NB4 (cell line): ENCODE measurements around the gene DBH.

ENCODE experiments used
- CTCF ChIP-seq: IDR thresholded peaks from one replicate; pipeline ENCODE4 v1.5.1; 2012; ENCODE audit warnings: low read depth, low read length
- POLR2A ChIP-seq: IDR thresholded peaks from 2 replicates; pipeline ENCODE4 v1.6.1; 2011; ENCODE audit warnings: mild to moderate bottlenecking; ENCODE audit not compliant: insufficient read length; ENCODE audit errors: extremely low read depth

GRCh38 chr9:133633681-133634080 is 2.5 kb upstream of the DBH start:
- TF ChIP-seq CTCF = no peak
- TF ChIP-seq POLR2A = no peak
